Head of caudate nucleus (tissue), 42 donors: ENCODE data around the gene PDE9A.

Experiments used
- DNase-seq, 42 donors: peaks; one replicate each; pipeline versions ENCODE4 v3.0.0 to v3.0.0-alpha.2; 2020 to 2021; ENCODE audit warnings: mixed read lengths in 7 of 42
- intact Hi-C: fragments of 100-400 bp; cut with DNase I; formaldehyde crosslinking; loops from one replicate; pipeline ENCODE4 v1.15.0; 2022

The PDE9A gene

GRCh38 chr21:42755766-42756579, 102.6 kb downstream of the PDE9A start:
- no peak for DNase-seq
- intact Hi-C loops = no loop called here

GRCh38 chr21:42756580-42757250, 103.3 kb downstream of the PDE9A start:
- DNase-seq = no peak
- intact Hi-C loops = no loop called here

- DNase-seq = no peak
- intact Hi-C loops = no loop called here
Observed at GRCh38 chr21:42757422-42757821, 104.0 kb downstream of the PDE9A start.

GRCh38 chr21:42757826-42758655, 104.6 kb downstream of the PDE9A start:
- DNase-seq = no peak
- intact Hi-C loops = no loop called here

GRCh38 chr21:42758721-42759593, 105.5 kb downstream of the PDE9A start:
- intact Hi-C loops = no loop called here
- DNase-seq = peak in 2 of 42 donors; percentile 18 to 51

GRCh38 chr21:42759594-42759927, 106.1 kb downstream of the PDE9A start:
- intact Hi-C loops = no loop called here
- DNase-seq = no peak

GRCh38 chr21:42760361-42760950, 107.0 kb downstream of the PDE9A start:
- DNase-seq = no peak
- intact Hi-C loops = no loop called here

GRCh38 chr21:42760951-42761751, 107.7 kb downstream of the PDE9A start:
- no peak for DNase-seq
- intact Hi-C loops = no loop called here

- intact Hi-C loops = no loop called here
- no peak for DNase-seq
Observed at GRCh38 chr21:42761776-42762335, 108.4 kb downstream of the PDE9A start.

- intact Hi-C loops = no loop called here
- DNase-seq = peak in 3 of 42 donors; percentile 15 to 38 (median 20)
Observed at GRCh38 chr21:42763581-42764442, 110.4 kb downstream of the PDE9A start.

- intact Hi-C loops = no loop called here
- DNase-seq = no peak
Observed at GRCh38 chr21:42764443-42764760, 111.0 kb downstream of the PDE9A start.

- DNase-seq = no peak
- intact Hi-C loops = no loop called here
Observed at GRCh38 chr21:42764883-42765282, 111.5 kb downstream of the PDE9A start.

GRCh38 chr21:42765656-42766055, 112.2 kb downstream of the PDE9A start:
- no peak for DNase-seq

GRCh38 chr21:42766739-42767560, 113.5 kb downstream of the PDE9A start:
- intact Hi-C loops = no loop called here
- no peak for DNase-seq

More at GRCh38 chr21:42765656-42766055, 112.2 kb downstream of the PDE9A start:
- intact Hi-C loops = no loop called here

GRCh38 chr21:42767561-42767835, 114.1 kb downstream of the PDE9A start:
- intact Hi-C loops = no loop called here
- no peak for DNase-seq
